Measurements from ENCODE around the gene TBKBP1. TPM values are rescaled to one million over a fixed set of nuclear protein-coding genes. Genes with fewer than 3 reads are reported as not detected.

TBKBP1 gene
- total and polyA plus RNA-seq, 9 of the 15 experiments (the other 6 are each of a cell fraction or from before 2014, with no cell fraction given): 0.03 to 15.6 (median 6.8) TPM

DNA sequence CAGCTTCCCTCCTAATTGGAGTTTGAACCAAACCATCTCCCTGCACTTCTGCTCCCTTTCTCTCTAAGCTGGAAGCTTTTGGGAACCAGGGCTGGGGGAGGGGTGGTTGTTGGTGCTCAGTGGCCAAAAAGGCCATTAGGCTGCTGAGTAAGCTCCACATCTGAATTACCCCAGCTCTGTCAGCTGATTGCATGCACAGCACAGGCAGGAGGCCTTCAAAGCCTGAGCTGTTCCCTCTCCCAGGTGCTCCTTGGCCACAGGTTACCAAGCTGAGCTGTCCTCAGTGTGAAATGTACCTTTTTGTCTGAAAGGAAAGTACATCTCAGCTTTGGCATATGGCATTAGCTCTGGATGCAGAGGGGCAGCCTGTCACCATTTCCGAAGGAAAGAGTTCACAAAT is 6.2 kb upstream of the TBKBP1 start (continued):
- TF ChIP-seq, protein P1, sequence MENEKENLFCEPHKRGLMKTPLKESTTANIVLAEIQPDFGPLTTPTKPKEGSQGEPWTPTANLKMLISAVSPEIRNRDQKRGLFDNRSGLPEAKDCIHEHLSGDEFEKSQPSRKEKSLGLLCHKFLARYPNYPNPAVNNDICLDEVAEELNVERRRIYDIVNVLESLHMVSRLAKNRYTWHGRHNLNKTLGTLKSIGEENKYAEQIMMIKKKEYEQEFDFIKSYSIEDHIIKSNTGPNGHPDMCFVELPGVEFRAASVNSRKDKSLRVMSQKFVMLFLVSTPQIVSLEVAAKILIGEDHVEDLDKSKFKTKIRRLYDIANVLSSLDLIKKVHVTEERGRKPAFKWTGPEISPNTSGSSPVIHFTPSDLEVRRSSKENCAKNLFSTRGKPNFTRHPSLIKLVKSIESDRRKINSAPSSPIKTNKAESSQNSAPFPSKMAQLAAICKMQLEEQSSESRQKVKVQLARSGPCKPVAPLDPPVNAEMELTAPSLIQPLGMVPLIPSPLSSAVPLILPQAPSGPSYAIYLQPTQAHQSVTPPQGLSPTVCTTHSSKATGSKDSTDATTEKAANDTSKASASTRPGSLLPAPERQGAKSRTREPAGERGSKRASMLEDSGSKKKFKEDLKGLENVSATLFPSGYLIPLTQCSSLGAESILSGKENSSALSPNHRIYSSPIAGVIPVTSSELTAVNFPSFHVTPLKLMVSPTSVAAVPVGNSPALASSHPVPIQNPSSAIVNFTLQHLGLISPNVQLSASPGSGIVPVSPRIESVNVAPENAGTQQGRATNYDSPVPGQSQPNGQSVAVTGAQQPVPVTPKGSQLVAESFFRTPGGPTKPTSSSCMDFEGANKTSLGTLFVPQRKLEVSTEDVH (IDR thresholded peaks at IDR 0.05; ENCODE audit: low read depth, partially characterized antibody): no peak
- TF ChIP-seq, protein P2, sequence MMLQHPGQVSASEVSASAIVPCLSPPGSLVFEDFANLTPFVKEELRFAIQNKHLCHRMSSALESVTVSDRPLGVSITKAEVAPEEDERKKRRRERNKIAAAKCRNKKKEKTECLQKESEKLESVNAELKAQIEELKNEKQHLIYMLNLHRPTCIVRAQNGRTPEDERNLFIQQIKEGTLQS (IDR thresholded peaks at IDR 0.05): 0 out of 2 replicates have a peak, but pooled peaks have one; percentile 8
- TF ChIP-seq, protein P2 (CRISPR knock-in tag; conservative IDR thresholded peaks at IDR 0.05): no peak
- TF ChIP-seq PRMT5 (CRISPR knock-in tag; IDR thresholded peaks at IDR 0.05) (no peak), WHSC1 (IDR thresholded peaks at IDR 0.05; ENCODE audit: low read length) (no peak), ZNF785 (CRISPR knock-in tag; IDR thresholded peaks at IDR 0.05) (no peak), SUPT5H (IDR thresholded peaks at IDR 0.05) (no peak), NFXL1 (CRISPR knock-in tag; IDR thresholded peaks at IDR 0.05) (no peak), ZNF239 (CRISPR knock-in tag; IDR thresholded peaks at IDR 0.05) (no peak), NFE2 (IDR thresholded peaks at IDR 0.05; ENCODE audit: low read depth) (no peak), GTF2A2 (tag; IDR thresholded peaks at IDR 0.05) (no peak), CSDE1 (IDR thresholded peaks at IDR 0.05) (no peak), E2F3 (CRISPR knock-in tag; IDR thresholded peaks at IDR 0.05) (no peak), ZZZ3 (IDR thresholded peaks at IDR 0.05) (no peak), CEBPG (CRISPR knock-in tag; IDR thresholded peaks at IDR 0.05) (peak; percentile 47; the same call in 1 of the 2 replicates), CEBPG (tag; conservative IDR thresholded peaks at IDR 0.05 in 1 of 2, IDR thresholded peaks at IDR 0.05 in 1 of 2) (no peak), POLR2H (tag; IDR thresholded peaks at IDR 0.05; ENCODE audit: low read depth) (no peak)
- TF ChIP-seq, protein P3, sequence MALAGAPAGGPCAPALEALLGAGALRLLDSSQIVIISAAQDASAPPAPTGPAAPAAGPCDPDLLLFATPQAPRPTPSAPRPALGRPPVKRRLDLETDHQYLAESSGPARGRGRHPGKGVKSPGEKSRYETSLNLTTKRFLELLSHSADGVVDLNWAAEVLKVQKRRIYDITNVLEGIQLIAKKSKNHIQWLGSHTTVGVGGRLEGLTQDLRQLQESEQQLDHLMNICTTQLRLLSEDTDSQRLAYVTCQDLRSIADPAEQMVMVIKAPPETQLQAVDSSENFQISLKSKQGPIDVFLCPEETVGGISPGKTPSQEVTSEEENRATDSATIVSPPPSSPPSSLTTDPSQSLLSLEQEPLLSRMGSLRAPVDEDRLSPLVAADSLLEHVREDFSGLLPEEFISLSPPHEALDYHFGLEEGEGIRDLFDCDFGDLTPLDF (CRISPR knock-in tag; IDR thresholded peaks at IDR 0.05): no peak
